CD4-positive, alpha-beta T cell treated with Interleukin-17A for 1 hour (primary cell): Measurements from ENCODE around the gene DLGAP5.
A peak's percentile ranks its signal among the peaks of the same experiment; 100 is the strongest.

ENCODE experiments used
- DNase-seq: peaks from one replicate; pipeline ENCODE4 v3.0.0-alpha.2; 2020

Gene DLGAP5

DNA sequence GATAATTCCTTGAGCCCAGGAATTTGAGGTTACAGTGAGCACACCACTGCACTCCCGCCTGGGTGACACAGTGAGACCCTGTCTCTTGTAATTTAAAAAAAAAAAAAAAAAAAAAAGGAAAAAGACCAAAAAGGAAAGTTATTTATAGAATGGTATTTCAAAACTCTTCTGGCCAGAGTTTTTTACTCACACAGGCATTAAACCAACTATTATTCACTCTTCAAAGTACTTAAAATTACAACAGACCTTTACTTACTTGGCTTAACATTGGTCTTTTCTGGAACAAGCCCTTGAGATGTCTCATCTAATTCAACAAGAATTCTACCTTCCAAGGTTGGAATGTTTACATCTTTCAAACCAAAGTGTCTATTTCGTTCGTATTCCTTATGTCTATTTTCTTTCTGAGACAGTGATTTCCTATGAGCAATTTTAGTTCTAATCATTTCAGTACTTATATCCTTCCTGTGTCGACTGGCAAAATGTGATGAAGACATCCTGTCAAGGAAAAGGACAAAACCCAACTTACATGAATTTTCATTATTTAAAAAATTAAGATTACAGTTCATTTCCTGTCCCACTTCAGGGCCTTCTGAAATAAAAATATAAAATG is 2.6 kb downstream of the DLGAP5 start:
- DNase-seq = no peak

DNA sequence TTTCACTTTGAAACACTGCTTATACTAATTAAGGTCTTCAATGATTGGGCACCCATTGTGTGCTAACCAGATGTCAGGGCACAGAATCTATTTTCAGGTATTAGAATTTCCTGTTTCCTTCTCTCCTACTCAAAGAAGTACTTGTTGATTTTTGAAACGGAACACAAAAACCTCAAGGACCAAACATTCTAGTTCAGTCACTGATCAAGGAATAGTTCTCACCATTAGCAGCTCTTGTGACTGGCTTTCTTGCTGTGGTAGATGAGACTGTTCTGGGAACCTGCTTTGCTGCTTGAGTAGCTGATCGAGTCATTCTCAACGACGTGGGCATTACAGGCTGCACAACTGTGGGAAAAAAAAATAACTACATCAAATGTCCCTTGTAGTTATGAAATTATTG is 11.0 kb downstream of the DLGAP5 start:
- peak; percentile 6 for DNase-seq

DNA sequence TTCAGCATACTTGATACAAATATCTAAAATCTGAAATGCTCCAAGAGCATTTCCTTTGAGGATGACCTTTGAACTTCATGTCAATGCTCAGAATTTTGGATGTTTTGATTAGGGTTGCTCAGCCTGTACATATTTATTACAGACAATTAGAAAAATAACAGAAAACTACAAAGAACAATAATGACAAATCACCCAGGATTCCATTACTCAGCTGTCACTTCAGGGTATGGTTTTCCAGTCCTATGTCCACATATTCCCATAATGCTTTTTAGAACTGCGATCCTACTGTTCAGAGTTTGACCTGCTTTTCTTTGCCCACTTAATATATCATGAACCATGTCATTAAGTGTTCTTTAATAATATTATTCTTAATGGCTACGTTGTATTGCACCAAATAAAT is 11.4 kb downstream of the DLGAP5 start:
- DNase-seq = no peak

DNA sequence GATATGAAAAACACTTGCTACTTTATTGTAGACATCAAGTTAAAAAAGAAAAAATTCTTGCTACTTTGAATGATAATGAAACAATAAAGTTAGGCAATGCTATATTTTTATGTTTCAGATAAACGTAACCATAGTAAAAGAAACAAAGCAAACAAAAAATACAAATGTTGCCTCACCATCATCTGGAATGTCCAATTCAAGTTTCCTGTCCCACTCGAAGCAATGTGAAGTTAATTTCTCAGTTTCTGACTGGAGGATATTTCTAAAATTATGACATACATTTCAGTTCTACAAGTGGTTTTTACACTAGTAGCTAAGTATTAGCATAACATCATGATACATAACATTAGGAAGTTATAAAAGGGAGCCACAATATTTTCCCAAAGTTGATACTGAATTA is 20.9 kb downstream of the DLGAP5 start:
- DNase-seq = no peak

DNA sequence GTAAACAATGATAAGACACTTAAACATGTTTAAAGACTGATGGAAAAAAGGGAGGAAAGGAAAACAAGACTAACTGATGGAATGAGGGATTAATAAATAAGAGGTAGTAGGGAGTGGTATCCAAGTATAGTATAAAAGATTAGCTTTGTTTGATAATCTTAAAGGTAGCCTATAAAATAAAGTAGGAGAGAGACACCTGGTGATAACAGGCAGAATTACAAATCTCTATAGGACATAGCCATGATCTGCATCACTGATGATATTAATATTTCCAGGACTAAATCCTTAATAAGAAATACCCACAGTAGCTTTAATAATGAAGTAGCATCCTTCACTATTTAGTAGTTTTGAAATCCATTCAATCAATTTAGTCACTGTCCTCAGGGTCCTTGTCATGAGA is 30.4 kb downstream of the DLGAP5 start:
- DNase-seq = peak; percentile 66

DNA sequence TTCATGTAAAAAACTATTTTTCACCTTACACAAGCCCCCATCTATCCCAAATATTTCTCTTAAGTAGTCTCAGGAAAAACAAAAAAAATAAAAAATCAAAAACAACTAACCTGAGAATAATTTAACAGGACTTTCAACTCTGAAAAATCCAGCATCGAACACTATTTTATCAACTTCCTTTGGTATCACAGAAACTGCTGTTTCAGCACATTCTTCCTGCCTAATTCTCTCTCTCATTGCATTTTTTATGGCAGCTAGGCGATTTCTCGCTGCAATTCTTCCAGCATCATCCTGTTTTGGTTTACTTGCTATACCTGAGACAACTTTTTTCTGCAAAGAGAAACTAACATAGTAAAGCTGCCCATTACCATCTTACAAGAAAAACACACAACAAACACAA is 33.0 kb downstream of the DLGAP5 start:
- no peak for DNase-seq

DNA sequence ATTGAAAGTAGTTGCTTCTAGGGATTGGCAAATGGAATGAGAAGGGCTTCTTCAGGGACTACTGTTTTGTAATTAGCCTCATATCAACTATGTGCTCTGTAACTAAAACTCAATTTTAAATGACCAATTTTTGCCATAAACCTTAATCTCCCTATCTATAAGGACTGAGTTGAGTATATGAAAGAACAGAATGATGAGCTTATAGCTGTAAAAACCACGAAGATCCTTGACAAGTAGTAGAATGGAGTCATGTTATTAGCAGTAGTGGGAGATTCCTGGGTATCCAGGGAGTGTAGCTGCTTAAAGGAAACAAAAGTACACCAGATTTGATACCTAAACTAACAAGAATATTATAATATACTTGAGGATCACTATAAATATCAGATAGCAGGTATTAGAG is 34.3 kb downstream of the DLGAP5 start:
- no peak for DNase-seq

DNA sequence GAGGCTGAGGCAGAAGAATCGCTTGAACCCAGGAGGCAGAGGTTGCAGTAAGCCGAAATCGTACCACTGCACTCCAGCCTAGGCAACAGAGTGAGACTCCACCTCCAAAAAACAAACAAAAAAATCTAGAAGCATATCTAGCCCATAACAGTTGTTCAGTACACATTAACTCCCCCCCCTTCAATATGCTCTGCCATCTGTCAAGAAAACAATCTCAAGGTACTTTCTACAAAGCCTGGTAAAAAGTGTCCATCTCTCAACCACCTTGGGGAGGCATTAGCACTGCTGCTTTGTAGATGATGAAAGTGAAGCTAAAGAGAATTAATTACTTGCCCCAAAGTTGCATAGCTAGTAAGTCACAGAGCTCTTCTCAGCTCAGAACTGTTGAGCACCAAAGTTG is 37.4 kb downstream of the DLGAP5 start:
- no peak for DNase-seq

DNA sequence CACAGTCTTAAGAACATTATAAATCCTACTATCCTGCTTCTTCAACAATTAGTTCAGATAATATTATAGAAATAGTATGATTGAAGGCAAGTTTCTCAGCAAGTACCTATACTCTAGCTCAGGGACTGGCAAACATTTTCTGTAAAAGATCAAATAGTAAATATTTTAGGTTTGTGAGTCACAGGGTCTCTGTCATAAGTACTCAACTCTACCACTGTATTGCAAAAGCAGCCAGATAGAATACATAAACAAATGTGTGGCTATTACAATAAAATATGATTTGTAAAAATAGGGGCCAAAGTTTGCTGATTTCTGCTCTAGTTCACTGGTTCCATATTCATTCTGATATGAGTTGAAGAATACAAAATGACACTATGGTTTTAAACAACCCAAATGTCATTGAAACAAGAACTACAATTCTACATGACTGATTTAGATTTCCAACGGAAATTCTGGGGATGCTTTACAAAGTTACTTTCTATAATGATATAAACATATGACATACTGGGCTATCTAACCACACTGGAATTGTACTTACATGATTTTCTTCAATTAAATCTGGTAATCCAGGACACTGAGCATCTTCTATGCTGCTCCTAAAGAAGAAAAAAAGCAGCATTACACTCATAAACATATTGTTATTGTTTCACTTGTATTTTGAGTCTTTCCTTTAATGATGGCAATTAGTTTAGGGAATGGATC is 39.2 kb downstream of the DLGAP5 start:
- DNase-seq = no peak

DNA sequence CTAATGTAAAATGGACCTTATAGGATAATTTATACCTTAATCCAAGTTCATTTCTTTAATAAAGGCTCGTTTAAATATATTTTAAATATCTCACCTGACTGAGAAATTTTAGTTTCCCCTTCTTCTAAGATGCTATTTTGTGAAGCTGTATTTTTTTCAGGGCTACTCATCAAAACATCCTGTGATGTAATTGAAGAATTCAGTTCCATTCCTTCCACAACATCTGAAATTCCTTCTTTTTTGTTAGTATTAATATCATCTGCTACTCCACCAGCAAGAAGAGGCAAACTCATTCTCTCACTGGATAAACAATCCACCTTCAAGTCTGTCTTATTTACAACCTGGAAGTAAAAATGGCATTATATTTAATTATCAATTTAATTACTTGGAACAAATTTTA is 39.8 kb downstream of the DLGAP5 start:
- no peak for DNase-seq

DNA sequence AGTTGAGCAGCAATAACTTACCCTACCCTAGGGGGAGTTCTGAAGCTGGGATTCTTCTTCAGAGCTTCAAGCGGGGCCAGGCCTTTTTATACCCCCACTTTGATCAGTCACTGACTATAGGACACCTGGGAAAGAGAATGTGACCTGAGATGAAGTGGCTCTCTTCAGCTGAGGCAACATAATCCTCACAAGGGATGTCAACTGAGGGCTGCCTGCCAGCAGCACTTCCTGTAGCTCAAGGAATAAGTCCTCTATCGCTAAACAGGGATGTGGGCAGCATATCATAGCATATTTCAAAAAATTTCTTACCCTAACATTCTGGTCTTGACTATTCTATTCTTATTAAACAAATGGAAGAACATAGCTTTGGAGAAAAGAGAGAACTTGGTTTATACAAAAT is 45.0 kb downstream of the DLGAP5 start:
- no peak for DNase-seq

DNA sequence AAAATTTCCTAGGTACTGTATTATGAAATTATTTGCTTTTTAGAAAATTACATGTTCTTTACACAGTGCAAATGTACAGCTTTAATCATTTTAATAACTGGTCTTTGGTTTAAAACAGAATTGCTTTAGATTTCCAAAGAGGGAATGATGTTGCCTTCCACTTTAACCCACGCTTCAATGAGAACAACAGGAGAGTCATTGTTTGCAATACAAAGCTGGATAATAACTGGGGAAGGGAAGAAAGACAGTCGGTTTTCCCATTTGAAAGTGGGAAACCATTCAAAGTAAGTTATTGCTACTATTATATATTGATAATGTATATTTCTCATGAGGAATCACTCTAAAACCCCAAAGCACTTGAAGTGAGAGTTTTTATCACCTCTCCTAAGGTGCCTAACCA is 48.9 kb downstream of the DLGAP5 start:
- DNase-seq = no peak

DNA sequence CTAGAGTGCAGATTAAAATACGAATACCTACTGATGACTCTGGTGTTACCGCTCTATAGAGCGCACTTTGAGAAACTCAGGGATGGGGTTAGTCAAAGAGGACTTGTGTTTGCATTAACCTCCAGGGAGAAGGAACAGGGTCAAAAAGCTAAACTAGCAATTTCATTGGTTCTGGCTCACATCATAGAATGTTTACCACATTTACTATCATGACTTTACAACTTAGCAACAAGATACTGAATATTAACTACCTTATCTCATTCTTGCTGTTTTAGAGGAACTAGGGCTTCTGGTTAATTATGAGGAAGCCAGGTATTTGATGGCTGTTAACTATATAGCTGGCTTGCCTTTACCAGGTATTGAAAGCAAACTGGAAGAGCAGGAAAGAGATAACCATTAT is 49.6 kb downstream of the DLGAP5 start:
- DNase-seq = no peak

DNA sequence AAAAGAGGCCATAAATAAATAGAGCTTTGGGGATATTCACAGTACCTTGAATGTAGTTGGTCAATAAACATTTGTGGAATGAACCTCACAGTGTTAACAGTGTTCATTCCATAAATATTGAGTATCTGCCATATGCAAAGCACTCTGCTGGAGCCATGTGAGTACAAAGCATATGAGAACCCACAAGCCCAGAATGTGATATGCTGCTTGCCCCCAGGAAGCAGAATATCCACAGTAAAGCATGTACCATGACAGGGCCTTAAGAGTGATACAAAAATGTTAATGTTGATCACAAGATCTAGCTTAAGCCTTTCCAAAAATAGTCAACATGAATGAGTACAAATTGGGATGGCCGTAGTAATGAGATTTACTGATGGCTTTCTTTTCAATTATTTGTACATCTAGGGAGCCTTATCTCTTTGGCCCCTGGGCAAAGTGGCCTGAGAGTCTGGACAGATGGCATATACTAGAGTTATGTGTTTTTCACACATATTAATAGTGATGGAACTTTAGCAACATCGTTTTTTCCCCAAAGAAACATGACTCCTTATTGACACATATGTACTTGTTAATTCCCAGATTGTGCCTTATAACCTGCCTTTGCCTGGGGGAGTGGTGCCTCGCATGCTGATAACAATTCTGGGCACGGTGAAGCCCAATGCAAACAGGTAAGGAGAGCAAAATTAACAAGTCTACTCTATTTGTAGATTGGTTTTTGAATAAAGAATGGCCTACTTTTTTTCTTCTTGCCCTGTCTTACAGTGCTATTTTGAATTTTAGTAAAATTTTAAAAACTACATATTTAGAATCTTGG is 51.5 kb downstream of the DLGAP5 start:
- DNase-seq = no peak

DNA sequence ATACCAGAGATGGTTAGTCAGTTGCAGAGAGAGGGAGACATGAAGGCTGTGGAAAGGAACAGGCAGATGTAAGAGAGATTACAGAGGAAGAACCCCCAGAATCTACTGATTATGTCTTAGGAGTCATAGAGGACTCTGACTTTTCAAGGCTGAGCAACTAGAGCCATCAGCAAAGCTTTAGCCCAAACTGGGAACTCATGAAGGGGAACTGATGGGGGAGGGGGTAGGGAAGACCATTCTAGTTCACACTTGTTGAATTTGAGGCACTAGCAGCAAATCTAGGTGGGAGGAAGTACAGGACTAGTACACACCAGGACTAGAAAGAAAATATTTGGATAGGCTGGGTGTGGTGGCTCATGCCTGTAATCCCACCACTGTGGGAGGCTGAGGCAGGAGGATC is 52.2 kb downstream of the DLGAP5 start:
- no peak for DNase-seq

DNA sequence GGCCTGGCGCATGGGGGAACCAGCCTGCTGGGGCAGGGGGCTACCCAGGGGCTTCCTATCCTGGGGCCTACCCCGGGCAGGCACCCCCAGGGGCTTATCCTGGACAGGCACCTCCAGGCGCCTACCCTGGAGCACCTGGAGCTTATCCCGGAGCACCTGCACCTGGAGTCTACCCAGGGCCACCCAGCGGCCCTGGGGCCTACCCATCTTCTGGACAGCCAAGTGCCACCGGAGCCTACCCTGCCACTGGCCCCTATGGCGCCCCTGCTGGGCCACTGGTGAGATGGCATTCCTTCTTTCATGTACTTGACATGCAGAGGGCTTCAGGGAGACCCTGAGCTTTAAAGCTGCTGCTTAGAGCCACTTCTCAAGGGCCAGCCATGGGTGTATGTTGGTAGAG is 53.3 kb downstream of the DLGAP5 start:
- no peak for DNase-seq

DNA sequence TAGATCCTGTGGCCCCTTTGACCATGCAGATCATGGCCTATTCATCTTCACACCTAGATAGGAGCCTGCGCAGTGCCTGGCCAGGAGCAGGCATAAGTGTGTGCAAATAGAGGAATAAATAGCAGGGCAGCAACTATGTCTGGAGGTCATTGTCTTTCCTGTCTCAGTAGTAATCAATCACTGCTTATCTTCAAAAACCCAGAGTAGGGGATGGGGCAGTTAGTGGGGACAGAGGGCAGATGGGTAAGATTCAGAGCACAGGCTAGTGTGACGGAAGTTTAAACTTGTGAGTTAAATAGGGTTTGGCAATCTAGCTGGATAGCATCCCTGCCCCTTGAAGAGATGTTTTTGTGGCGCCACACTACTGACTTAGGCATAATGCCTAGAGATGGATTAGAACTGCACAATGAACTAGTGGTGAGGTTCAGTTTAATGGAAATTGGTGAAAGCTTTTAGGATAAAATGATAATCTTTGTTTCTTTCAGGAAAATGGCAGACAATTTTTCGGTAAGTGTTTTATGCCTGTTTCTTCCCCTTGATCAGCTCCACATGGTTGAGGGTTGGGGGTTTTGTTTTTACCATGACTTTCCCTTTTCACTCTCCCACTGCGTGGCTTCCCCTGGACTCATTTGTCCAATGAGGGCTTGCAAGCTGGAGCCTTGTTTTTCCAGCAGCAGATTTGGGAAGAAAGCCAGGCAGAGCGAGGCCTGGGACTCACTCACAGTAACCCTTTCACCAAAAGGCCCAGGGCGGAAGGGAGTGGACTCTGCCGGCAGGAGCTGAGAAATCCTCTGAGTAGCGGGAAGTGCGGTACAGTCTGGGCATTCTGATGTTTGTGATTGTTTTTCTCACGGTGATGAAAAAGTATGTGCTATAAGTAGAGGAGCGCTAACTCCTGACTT is 54.2 kb downstream of the DLGAP5 start:
- no peak for DNase-seq

DNA sequence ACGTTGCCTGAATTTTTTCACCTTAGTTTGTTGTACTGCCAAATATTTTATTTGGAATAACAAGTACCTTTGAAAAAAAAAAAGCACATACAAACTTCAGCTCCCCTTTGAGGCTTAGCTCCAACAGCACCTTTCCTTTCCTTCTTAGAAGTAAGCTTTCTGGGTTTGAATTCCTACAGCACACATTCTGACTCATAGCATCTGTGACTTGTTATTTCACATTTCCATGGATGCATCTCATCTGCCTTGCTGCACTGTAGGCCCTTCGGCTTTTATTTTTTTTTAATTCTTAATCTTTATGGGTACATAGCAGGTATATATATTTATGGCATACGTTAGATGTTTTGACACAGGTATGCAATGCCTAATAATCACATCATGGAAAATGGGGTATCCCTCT is 55.1 kb downstream of the DLGAP5 start:
- DNase-seq = no peak

DNA sequence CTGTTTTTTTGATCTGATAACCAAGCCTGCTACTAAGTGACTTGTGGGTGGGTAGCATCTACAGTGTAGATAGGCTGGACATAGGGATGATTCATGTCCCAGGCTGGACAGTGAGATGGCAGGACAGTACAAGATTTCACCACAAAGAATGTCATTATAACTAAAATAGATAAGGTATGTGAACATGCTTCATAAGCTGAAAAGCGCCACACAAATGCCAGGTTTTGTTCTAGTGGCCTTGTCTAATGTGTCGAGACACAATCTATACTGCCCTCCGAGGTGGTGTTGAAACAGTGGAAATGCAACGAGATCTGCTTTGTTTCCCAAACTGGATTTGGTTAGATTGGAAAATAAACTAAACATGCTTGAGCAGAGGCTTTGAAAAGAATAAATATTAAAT is 58.0 kb downstream of the DLGAP5 start:
- DNase-seq = no peak

DNA sequence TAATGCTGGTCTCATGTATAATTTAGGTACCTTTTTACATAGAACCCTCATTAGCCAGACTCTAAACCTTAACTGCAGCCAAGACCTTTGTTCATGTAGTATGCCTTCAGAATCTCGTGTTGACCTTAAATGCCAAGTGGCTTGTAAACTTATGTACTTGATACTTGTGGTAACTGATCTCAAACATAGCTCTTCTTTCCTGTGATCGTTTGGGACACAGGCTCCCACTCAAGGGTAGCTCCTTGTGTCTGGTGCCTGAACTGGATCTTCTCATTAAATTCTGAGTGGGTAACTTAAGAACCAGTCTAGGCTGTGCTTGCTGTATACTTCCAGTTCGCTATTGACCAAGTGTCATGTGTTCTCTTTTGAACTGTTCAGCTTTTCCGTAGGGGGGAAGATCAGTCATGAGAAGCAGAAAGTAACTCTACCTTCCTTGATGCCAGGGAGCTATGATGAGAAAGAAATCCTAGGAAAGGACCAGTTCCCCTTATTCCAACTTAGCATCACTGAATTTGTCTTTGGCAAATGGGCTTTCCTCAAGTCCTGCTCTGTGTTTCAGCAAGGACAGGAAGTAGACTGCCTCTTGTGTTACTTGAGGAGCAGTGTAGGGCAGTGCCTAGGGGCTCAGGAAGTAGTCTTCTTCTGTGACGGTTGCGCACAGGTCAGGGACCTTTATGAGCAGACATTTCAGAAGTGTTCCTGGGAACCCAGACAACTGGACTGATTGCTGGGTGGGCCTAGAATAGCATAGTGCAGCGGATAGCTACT is 59.8 kb downstream of the DLGAP5 start:
- DNase-seq = peak; percentile 26

DNA sequence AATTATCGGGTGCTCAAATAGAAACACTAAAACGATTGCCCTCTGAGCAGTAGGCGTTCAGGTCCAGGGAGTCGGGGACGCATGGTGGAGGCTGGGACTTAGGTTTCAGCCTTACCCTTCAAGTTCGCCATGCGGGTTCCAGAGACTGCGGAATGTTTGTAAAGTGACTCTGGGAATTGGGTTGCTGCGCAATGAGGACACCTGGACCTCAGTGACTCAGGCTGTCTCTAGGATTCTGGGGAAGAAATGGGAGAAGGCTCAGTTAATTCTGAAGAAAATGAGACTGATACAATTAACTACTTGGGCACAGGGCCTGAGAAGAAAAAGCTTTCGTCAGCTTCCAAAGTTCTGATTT is 61.2 kb downstream of the DLGAP5 start:
- no peak for DNase-seq

DNA sequence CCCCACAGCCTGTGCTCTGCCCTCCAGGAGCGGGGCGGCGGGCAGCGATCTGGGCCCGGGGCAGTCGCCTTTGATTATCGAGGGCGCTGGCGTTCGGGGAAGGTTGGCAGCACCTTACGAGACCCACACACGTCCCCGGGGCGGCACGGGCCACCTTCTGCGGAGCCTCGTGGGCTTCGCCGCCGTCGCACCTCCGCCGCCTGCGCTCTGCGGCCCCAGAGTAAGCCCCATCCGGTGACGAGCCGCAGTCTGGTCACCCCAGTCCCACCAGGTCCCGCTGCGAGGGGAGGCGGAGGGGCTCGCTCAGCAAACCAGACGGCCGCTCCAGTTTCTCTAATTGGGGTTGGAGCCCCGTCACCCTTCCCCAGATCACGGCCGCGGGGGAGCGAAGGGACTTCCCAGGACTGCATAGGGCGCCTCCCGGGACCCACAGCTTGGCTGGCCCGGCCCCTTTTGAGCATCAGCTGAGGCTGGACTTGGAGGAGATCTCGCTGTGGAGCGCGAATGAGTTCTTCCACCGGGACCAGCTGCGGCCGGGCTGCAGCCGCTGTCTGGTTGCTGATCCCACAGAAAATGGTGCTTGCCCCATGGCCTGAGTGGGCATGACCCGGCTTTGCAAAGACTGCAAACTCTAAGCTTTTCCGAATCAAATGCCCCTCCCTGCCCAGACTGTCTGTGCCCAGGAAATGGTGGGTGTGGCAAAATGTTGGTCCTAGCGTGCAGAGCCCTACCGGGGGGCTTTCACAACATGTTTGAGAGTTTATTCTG is 61.8 kb downstream of the DLGAP5 start:
- DNase-seq = peak; percentile 60
